HG02678 (cell line): Measurements from ENCODE around the gene MTCH2.
"Not testable (repeated sequence)": the region's sequence is repeated elsewhere in the genome, so short reads cannot be mapped to it uniquely, and the experiment has no call there.

ENCODE experiments used
- ATAC-seq: cut with Tn5 transposase; IDR thresholded peaks from one replicate; pipeline ENCODE4 v1.9.1; 2021; ENCODE audit warnings: mild to moderate bottlenecking, moderate library complexity; ENCODE audit not compliant: unreplicated experiment

The MTCH2 gene

DNA sequence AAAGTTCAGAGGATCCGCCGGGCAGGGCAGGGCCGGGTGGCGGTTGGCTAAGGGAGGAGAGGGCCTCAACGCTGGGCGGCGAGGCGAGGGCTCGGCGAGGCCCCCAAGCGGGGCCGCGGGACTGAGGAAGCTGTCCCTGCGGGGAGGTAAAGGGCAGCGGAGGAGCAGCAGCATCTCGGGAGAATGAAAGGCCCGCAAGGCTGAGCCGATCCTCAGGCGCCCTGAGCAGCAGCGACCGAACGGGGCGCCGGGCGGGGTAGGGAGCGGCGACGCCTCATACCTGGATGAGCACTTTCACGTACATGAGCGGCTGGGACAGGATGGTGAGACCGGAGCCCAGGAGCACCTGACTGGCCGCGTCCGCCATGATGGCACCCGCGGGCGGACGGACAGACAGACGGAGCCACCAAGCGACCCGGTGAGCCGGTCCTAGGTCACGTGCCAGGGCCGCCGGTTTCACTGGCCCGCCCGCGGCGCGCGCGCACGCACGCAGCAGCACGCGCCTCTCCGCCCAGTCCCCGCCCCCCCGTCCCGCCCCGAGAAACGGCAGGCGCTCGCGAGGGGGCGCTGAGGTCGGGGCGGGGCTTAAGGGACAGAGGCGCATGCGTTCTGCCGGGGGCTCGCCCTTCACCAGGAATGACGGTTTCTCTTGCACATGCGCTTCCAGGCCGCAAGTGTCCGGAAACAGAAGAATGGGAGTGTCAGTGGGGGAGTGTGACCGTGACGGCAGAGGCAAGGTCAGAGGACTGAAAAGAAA, at the start of gene MTCH2:
MTCH2 (minus strand) TSS at position 461 of the 757 bp plus-strand sequence; CDS start at position 367, 94 bp downstream.
- ATAC-seq = peak; percentile 89

DNA sequence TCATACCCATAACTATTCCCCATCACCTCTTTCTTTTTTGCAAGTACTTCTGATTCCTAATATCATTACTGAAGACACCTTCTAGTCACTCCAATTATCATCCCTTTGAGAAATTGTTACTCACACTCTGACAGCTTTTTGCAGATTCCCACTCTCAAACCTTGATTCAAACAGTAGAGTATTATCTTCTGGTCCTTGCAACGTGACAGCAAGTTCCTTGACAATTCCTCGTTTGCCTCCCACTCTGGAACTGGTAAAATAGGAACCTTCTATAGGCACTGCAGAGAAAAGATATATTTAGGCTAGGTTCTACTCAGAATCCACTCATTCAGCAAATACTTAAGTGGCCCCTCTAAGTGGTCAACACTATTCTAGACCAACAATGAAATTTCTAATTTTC, 49.6 kb upstream of the MTCH2 start:
- ATAC-seq = no peak

DNA sequence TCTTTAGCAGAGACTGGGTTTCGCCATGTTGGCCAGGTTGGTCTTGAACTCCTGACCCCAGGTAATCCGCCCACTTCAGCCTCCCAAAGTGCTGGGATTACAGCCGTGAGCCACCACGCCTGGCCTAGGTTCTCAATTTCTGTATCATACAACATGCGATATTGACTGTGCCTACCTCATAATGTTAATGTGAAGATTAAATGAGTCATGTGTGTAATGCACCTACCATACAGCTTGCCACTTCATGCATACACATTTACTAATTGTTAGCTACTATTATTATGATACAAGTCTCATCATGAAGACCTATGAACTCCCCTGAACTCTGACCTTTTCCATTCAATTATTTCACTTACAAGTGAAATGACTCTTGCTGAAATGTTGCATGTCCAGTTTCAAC, 47.1 kb upstream of the MTCH2 start:
- no peak for ATAC-seq

GRCh38 chr11:47688991-47689390, 46.6 kb upstream of the MTCH2 start:
- no peak for ATAC-seq

- no peak for ATAC-seq
These were observed 45.8 kb upstream of the MTCH2 start for GRCh38 chr11:47688111-47688510.

GRCh38 chr11:47686704-47687103, 44.3 kb upstream of the MTCH2 start:
- not testable (repeated sequence) for ATAC-seq

- ATAC-seq = no peak
These were observed 43.8 kb upstream of the MTCH2 start for GRCh38 chr11:47686151-47686550.

- ATAC-seq = no peak
These were observed 33.5 kb upstream of the MTCH2 start for GRCh38 chr11:47675851-47676250.

- no peak for ATAC-seq
These were observed 29.9 kb upstream of the MTCH2 start for GRCh38 chr11:47672283-47672730.

GRCh38 chr11:47669856-47670255, 27.5 kb upstream of the MTCH2 start:
- no peak for ATAC-seq

- no peak for ATAC-seq
These were observed 26.3 kb upstream of the MTCH2 start for GRCh38 chr11:47668665-47669064.

GRCh38 chr11:47667555-47667954, 25.2 kb upstream of the MTCH2 start:
- ATAC-seq = no peak

GRCh38 chr11:47667135-47667534, 24.8 kb upstream of the MTCH2 start:
- ATAC-seq = no peak

- ATAC-seq = not testable (repeated sequence)
These were observed 22.6 kb upstream of the MTCH2 start for GRCh38 chr11:47664936-47665335.

DNA sequence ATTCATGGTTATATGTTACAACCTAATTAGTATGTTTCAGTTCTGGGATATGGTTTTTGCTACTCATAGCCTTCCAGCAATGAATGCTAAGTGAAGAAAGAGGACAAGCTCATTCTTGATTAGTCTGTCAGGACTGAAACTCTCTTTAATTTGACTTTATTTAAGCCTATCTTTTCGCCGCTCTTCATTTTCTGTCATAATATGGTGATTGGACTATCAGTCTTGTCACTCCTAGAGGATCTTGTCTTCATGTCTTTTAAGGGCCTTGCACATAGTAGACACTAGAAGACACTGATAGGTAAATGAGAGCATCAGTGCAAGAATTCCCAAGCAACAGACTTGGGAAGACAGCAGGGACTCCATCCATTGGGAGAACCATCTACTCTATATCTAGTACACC, 18.9 kb upstream of the MTCH2 start:
- no peak for ATAC-seq

DNA sequence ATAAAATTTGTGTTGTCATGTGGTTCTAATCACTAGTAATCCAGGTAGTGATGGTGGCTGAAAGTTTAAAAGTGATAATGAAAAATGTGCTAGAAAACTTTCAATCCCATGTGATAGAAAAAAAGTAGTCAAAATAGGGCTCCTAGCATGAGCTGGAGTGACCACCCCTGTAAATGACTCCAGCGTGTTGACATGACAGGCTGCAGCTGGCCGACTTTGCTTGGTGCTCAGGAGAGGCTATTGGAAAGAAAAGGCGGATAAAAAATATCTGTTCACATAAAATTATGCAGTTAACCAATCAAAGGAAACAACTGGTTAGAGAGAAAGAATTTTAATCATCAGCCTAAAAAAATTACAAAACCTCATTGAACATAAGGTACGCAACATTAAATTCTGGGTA, 16.9 kb upstream of the MTCH2 start:
- ATAC-seq = no peak

GRCh38 chr11:47656260-47656885, 14.0 kb upstream of the MTCH2 start:
- ATAC-seq = no peak

GRCh38 chr11:47651818-47652469, 9.6 kb upstream of the MTCH2 start:
- ATAC-seq = no peak

GRCh38 chr11:47649276-47649675, 6.9 kb upstream of the MTCH2 start:
- no peak for ATAC-seq

- no peak for ATAC-seq
These were observed 3.7 kb upstream of the MTCH2 start for GRCh38 chr11:47646019-47646418.

GRCh38 chr11:47645500-47645899, 3.1 kb upstream of the MTCH2 start:
- ATAC-seq = no peak

- no peak for ATAC-seq
These were observed 710 bp downstream of the MTCH2 start for GRCh38 chr11:47641600-47642098.
